ENCODE results near the gene DMRT1.

DMRT1 gene

DNA sequence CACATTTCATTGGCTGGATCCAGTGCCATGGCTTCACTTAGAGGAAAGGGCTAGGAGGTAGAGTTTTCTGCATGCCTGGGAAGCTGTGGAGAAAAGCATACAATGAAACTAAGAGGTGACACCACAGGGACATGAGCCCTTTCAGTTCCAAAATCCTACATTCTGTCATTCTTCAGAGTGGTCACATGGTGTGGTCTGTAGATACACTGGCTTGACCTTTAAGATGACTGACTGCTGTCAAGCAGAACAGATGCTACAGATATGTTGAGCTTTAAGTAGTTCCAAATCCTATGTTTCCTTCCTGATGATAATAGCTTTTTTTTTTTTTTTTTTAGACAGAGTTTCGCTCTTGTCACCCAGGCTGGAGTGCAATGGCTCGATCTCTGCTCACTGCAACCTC lies 161.2 kb downstream of the DMRT1 start:
- DNase-seq (ENCODE audit: low spot score) = no peak

DNA sequence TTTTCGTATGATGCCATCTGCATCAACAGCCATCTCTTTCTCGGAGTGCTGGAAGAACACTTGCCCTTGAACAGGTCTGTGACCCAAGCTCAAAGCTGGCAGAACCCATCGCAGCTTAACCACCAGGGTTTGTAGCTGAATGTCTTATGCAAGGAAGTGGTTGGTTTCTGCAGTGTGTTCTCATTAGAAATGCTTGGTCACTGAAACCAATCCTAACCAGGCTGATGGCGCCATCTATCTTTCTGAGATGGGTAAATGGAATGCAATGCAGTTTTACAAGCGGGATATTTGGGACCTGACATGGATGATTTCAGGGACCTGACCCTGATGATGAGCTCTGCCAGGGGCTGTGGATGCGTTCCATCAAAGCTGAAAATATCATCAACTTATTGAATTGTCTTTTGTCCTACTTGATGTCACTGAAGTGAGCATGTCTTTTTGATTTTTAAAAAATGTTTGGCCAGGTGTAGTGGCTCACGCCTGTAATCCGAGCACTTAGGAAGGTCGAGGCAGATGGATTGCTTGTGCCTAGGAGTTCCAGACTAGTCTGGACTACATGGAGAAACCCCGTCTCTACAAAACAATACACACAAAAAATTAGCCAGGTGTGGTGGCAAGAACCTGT lies 163.7 kb downstream of the DMRT1 start:
- peak; percentile 5 for DNase-seq (ENCODE audit: low spot score)

DNA sequence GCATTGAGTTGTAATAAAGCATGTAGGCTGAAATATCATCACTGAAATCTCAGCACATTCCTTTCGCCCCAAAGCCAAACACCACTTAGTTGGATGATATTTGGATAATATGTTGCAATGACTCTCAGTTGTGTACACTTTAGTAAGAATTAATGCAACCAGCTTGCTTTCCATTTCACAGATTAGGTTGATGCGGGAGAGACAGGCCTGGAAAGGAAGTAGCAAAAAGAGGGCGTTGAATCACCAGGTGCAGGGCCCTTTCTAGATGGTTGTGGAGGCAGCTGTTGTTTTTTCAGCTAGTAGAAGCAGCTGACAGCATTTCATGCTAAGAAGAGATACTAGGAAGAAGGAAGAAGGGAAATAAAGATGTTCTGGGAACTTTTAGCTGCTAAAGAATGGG lies 165.8 kb downstream of the DMRT1 start:
- no peak for DNase-seq (ENCODE audit: low spot score)

DNA sequence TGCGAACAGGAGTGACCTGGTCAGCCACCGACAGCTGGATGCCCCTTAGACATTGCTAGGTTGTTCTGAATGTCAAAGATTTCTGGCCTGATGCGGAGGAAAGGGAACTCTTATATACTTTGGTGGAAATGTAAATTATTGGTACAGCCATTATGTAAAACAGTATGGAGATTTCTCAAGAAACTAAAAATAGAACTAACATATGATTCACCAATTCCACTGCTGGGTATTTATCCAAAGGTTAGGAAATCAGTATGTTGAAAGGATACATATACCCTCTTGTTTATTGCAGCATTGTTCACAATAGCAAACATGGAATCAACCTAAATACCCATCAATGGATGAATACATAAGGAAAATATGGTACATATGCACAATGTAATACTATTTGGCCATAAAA lies 166.7 kb downstream of the DMRT1 start:
- no peak for DNase-seq (ENCODE audit: low spot score)

DNA sequence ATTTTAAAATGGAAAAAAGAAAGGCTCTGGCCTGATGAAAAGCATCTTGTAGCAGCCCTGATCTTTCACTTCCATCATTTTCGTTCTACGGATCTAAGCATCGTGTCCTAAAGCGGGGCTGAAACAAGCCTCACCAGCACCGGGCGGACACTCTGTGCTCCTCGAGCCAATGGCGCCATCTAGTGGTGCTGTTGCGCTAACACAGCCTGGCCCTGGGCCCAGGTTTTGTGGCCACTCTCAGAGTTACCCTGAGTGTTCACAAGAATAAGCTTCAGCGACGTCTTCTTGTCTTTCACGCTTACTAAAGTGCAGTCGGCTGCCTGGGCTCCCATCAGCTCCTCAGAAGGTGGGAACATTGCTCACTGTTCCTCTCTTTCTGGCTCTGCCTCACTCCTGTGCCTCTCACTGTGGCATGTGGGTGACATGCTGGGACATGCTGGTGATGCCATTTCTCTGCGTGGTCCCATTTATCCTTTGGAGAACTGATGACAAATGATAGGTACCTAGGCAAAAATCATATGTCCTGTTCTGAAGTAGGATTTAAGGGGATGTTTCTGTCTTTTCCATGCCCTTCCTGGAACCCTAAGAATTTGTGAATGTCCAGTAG lies 167.7 kb downstream of the DMRT1 start:
- peak; percentile 58 for DNase-seq (ENCODE audit: low spot score)

DNA sequence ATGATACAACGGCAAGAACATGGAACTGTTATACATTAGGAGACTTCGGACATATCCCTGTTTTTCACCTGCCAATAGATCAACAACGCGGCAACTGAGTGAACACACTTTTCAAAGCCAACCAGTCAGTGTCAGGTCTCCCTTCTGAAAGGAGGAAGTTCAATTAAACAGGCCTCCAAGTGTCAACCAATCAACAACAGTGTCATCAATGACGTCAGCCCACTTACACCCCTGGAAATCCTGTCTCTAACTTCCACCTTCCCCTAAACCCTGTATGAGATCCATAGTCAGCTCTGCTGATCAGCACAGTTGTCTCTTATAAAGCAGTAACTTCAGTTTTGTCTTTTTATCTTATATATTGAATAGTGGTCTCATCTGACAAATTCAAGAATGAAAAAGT lies 171.5 kb downstream of the DMRT1 start:
- DNase-seq (ENCODE audit: low spot score) = no peak

- no peak for DNase-seq (ENCODE audit: low spot score)
Measured at GRCh38 chr9:1014225-1014624, 172.7 kb downstream of the DMRT1 start.

GRCh38 chr9:1014640-1015039 lies 173.1 kb downstream of the DMRT1 start:
- DNase-seq (ENCODE audit: low spot score) = no peak

GRCh38 chr9:1018121-1018520 lies 176.6 kb downstream of the DMRT1 start:
- no peak for DNase-seq (ENCODE audit: low spot score)

Measured in CD4-positive, alpha-beta T cell treated with Interleukin-6 at 100 ng/mL for 8 hours (primary cell).